ENCODE measurements around the gene NUFIP1.
"Not testable (repeated sequence)": the region's sequence is repeated elsewhere in the genome, so short reads cannot be mapped to it uniquely, and the experiment has no call there.

NUFIP1 gene

GRCh38 chr13:44989071-44989889, at the start of gene NUFIP1, which contains the start of gene GPALPP1:
NUFIP1 (minus strand) TSS chr13:44989471; CDS start chr13:44989436, 35 bp downstream.
GPALPP1 (plus strand) TSS chr13:44989538; CDS start chr13:44989655, 117 bp downstream.
- peak; percentile 78 for DNase-seq

GRCh38 chr13:45036206-45036605, 46.9 kb upstream of the NUFIP1 start:
- no peak for DNase-seq

GRCh38 chr13:45034342-45034741, 45.1 kb upstream of the NUFIP1 start:
- DNase-seq, result no peak

GRCh38 chr13:45024847-45025246, 35.6 kb upstream of the NUFIP1 start:
- no peak for DNase-seq

GRCh38 chr13:45021250-45021649, 32.0 kb upstream of the NUFIP1 start:
- no peak for DNase-seq

- DNase-seq, result not testable (repeated sequence)
These were observed 30.7 kb upstream of the NUFIP1 start for GRCh38 chr13:45019981-45020380.

- DNase-seq, result no peak
These were observed 27.6 kb upstream of the NUFIP1 start for GRCh38 chr13:45016792-45017425.

- DNase-seq, result no peak
These were observed 26.0 kb upstream of the NUFIP1 start for GRCh38 chr13:45015300-45015699.

GRCh38 chr13:45011198-45011597, 21.9 kb upstream of the NUFIP1 start:
- DNase-seq, result no peak

- DNase-seq, result no peak
These were observed 18.6 kb upstream of the NUFIP1 start for GRCh38 chr13:45007823-45008222.

- DNase-seq, result no peak
These were observed 18.0 kb upstream of the NUFIP1 start for GRCh38 chr13:45007225-45007624.

- DNase-seq, result no peak
These were observed 14.8 kb upstream of the NUFIP1 start for GRCh38 chr13:45004096-45004495.

- no peak for DNase-seq
These were observed 14.1 kb upstream of the NUFIP1 start for GRCh38 chr13:45003417-45003816.

- no peak for DNase-seq
These were observed 670 bp upstream of the NUFIP1 start for GRCh38 chr13:44989941-44990340.

- no peak for DNase-seq
These were observed 10.9 kb downstream of the NUFIP1 start for GRCh38 chr13:44978328-44978727.

- DNase-seq, result no peak
These were observed 12.2 kb downstream of the NUFIP1 start for GRCh38 chr13:44976949-44977583.

GRCh38 chr13:44976196-44976595, 13.1 kb downstream of the NUFIP1 start:
- no peak for DNase-seq

- no peak for DNase-seq
These were observed 15.0 kb downstream of the NUFIP1 start for GRCh38 chr13:44974056-44974793.

- DNase-seq, result no peak
These were observed 16.2 kb downstream of the NUFIP1 start for GRCh38 chr13:44972956-44973581.

GRCh38 chr13:44971656-44972595, 17.3 kb downstream of the NUFIP1 start:
- no peak for DNase-seq
